NOMO-1 treated with DMSO at 0.1 percent for 48 hours (cell line): ENCODE measurements around the gene DAGLB.
"Not testable (repeated sequence)": the region's sequence is repeated elsewhere in the genome, so short reads cannot be mapped to it uniquely, and the experiment has no call there.

Source experiments
- DNase-seq: peaks from one replicate; lab custom pipeline; 2025; ENCODE audit not compliant: unreplicated experiment; lab: John Stamatoyannopoulos, UW

Gene DAGLB

DNA sequence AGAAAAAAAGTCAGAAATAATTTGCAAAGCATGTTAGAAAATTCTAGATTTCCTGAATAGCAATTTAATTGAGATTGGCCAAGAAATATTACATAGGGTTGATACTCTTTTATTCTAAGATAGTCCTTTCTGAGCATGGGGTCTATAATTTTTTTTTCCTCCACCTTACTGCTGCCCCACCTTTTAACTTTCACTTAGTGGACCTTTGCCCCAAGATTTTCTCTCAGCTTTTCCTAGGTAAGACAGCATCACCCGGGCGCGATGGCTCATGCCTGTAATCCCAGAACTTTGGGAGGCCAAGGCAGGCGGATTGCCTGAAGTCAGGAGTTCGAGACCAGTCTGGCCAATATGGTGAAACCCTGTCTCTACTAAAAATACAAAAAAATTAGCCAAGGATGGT lies 69.2 kb downstream of the DAGLB start:
- DNase-seq = not testable (repeated sequence)

DNA sequence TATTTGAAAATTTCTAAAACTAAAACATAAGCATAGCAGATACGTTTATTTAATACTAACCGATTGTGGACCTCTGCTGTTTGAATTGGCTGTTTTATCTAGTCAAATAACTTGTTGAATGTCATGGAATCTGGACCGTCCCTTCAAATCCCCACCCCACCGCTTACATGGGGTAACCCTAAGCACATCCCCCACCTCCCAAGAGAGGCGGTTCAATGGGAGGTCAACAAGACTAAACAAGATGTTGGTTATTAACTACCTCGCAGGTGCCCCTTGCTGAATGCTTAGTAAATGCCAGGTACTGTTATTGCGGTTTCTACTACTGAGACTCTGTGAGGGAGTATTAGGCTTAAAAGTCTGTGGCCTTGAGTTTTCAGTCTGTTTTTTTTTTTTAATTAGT lies 70.9 kb downstream of the DAGLB start:
- no peak for DNase-seq

DNA sequence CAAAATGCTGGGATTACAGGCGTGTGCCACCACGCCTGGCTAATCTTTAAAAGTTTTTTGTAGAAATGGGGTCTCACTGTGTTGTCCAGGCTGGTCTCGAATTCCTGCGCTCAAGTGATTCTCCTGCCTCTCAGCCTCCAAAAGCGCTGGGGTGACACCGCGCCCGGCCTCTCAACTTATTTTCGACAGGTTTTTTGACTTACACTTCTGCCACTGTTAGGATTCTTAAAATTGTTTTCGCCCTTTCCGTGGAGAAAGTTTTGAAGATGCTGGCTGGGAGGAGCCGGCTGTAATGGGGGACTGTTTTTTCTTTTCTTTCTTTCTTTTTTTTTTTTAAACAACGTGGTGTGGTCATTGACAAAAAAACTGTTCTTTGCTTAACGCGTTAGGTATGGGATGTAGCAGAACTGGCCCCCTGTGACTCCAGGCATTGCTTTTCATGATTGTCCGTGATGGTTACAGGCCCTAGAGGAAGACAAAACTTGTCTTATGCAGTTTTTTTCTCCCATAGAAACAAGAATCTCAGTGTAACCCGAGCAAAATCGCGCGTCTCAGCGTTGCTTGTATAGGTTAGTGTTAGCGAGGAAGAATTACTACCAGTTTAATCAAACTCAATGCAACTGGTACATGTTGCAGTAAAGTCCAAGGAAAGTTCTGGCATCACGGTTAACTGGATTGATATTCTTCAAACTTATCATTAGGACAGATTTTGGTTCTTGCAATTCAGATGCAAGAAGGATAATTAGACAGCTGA lies 72.2 kb downstream of the DAGLB start:
- DNase-seq = peak; percentile 13

DNA sequence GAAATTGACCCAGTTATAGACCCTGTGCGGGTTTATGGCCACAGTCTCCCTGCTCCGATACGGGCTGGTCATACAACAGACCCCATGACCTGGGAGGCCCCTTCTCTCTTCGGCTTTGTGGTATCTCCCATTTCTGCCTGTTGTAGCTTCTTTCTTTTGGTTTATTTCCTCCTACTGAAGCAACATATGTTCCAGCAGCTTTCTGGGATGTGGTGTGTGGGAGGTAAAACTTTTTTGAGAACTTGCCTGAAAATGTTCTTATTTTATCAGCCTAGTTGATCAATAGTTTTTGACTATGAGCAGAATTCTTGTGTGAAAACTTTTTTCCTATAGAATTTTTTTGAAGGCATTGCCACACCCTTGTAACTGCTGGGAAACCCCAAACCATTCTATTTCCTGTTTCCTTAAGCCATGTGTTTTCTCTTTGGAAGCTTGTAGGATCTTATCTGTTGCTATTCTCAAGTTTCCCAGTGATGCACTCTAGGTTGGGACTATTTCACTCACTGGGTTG lies 80.0 kb downstream of the DAGLB start:
- peak; percentile 5 for DNase-seq

DNA sequence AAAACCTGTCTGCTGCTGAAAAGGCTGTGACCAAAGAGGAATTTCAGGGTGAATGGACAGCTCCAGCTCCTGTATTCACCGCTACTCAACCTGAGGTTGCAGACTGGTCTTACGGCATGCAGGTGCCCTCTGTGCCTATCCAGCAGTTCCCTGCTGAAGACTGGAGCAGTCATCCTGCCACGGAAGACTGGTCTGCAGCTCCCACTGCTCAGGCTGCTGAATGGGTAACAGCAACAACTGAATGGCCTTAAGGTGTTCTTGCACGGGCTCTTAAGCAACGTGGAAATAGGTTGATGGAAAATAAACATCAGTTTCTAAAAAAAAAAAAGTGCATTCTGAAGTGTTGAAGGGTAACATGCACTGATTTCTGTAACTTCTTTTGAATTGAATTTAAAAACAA lies 82.3 kb downstream of the DAGLB start:
- DNase-seq = no peak

DNA sequence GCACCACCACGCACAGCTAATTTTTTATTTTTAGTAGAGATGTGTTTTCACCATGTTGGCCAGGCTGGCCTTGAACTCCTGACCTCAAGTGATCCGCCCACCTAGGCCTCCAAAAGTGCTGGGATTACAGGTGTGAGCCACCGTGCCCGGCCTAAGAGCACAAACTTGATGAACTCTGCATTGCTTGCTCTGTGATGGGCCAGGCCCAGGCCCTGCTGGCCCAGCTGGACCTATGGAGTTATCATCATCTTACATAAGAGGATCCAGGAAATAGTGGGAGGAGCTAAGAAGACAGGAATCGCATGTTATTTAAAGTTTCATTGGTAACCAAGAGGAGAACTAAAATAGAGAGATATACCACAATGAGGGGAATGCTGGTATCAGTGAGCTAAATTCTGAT lies 86.9 kb downstream of the DAGLB start:
- DNase-seq = peak; percentile 77

DNA sequence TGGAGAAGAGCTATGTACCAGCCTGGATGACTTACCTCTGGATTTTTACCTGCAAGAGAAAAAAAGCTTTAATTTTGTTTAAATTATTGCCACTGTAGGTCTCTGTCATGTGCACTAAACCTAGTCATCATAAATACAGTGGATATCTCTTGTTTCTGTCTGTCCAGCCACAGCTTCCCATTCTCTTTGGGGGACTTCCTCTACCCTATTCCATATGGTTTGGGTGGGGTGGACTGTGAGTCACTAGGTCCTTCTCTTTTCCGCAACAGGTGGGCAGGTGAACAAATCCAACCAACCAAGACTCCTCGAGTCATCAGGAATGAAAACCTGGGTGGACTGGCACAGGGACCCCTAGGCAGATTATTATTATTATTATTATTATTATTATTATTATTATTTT lies 88.0 kb downstream of the DAGLB start:
- DNase-seq = no peak
